ENCODE measurements around the gene ATP6V1A.
A peak's percentile ranks its signal among the peaks of the same experiment; 100 is the strongest.

Gene ATP6V1A

DNA sequence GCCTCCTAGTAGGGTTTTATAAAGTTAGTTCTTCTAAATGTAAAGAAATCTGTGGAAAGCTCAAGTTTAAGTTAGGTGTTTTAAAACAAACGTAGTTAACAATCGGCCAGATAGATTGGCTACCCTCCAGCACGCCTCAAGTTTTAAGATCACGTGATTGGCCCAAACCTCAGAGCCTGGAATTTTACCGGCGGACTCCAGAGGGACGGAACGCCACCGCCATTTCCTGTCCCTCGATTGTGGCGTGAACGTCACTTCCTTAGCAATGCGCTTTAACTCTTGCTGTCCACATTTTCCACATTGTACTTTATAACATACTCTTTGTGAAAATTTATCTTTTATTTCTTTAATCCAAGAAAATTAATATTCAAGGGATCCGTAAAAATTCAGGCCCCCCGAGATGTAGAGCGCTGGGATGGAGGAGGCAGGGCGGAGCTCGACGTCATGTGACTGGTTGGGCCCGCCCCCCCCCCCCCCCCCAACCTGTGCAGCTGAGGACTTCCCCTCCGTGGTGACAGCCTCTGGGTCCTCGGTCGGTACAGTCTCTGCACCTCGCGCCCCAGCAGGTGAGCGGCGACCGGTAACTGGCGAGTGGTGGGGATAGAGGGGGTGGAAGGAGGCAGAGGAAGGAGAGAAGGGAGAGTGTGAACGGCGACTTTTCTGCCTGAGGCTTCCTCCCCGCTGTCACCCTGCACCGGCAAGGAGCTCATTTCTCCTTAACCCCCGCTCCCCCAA, at the start of gene ATP6V1A:
ATP6V1A (plus strand) TSS at position 488 of the 735 bp plus-strand sequence. CDS start 31,719 bp downstream, outside the sequence.
- DNase-seq, result peak; percentile 76

- DNase-seq, result no peak
These were observed 49.2 kb upstream of the ATP6V1A start for GRCh38 chr3:113697500-113698090.

DNA sequence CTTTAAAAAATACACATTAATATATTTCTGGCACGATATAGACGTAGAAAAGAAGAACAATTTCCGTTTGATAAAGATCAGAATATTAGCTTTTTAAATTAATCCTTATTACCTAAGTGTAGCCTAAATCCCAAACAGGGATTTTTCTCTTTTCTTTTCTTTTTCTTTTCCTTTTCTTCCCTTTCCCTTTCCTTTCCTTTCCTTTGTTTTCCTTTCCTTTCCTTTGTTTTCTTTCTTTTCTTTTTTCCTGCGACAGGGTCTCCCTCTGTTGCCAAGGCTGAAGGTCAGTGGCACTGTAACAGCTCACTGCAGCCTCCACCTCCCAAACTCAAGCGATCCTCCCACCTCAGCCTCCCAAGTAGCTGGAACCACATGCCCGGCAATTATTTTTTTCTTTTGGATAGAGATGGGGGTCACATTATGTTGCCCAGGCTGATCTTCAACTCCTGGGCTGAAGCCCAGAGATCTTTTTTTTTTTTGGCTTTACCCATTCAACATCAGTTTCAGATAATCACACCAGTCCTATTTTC, 48.6 kb upstream of the ATP6V1A start:
- no peak for DNase-seq

GRCh38 chr3:113698956-113699355, 47.9 kb upstream of the ATP6V1A start:
- peak; percentile 29 for DNase-seq

DNA sequence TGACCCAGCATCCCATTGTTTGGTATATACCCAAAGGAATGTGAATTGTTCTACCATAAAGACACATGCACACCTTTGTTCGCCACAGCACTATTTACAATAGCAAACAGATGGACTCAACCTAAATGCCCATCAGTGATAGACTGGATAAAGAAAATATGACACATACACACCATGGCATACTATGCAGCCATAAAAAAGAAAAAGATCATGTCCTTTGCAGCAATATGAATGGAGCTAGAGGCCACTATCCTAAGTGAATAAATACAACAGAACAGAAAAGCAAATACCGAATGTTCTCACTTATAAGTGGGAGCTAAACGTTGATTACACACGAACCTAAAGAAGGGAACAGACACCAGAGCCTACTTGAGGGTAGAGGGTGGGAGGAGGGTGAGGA, 39.0 kb upstream of the ATP6V1A start:
- DNase-seq, result no peak

GRCh38 chr3:113712129-113712528, 34.7 kb upstream of the ATP6V1A start:
- DNase-seq, result no peak

GRCh38 chr3:113714702-113715101, 32.1 kb upstream of the ATP6V1A start:
- DNase-seq, result no peak

- DNase-seq, result no peak
These were observed 29.5 kb upstream of the ATP6V1A start for GRCh38 chr3:113717308-113717707.

DNA sequence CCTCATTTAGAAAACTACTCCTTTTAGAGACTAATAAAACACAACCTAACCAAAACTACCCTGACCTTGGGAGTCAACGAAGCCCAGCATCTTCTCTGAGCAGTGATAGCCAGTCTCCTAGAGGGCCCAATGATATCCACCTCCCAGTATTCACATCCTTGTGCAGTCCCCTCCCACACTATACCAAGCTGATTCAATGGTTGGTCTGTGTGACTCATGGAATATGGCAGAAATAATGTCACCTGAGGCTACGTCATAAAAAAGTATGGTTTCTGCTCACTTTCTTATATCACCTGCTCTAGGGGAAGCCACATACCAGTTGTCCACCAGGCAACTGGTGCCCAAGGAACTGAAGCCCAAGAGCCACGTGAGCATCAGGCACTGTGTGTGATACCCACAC, 29.0 kb upstream of the ATP6V1A start:
- no peak for DNase-seq

DNA sequence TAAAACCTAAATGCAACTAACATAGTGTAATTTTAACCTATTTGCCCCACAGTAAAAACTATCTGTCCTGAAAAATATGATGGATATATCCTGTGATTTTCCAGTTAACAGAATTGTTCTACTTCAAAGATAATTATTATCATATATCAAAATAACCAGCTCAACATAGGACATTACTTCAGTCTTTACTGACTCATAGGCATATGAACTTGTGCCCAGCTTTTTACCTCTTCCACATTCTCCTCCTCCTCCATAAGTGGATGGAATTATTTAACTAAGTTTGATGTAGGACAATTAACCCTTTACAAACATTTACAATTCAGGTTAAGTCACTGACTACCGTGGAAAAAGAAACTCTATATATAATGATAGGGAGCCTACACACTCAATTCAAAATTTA, 27.5 kb upstream of the ATP6V1A start:
- DNase-seq, result no peak

DNA sequence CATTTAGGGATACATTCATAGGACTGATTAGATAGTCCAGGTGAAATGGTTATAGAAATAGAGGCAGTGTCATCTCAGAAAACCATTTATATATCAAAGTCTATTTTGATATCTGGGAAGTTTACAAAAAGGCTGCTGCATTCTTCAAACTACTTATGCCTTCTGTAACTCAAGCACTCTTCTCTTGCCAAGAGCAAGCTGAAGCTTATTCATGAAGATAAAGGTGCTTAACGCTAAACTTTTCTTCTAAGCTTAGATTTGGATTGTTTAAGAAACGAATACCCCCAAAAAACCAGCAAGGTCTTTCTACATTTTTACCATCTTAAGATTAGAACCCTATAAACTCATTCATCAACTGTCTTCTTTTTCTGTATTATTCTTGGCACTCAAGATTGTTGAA, 27.1 kb upstream of the ATP6V1A start:
- no peak for DNase-seq

DNA sequence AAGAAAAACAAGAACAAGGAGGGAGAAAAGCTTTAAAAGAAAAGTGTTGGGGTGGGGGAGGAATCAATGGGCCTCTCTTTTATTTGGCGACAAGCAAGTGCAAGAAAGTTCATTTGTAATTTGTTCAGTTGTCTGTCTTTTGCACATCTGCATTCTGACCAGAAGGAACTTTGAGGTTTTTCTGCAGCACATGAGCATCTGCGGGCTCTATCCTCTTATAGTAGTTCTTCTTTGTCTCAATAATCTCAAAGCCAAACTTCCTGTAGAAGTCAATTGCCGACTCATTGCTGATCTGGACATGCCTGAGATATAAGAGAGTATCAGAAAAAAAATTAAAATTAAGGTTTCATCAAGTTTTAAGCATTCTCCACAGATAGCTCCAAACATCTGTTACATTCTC, 25.2 kb upstream of the ATP6V1A start:
- DNase-seq, result no peak

- DNase-seq, result no peak
These were observed 18.2 kb upstream of the ATP6V1A start for GRCh38 chr3:113728661-113729060.

DNA sequence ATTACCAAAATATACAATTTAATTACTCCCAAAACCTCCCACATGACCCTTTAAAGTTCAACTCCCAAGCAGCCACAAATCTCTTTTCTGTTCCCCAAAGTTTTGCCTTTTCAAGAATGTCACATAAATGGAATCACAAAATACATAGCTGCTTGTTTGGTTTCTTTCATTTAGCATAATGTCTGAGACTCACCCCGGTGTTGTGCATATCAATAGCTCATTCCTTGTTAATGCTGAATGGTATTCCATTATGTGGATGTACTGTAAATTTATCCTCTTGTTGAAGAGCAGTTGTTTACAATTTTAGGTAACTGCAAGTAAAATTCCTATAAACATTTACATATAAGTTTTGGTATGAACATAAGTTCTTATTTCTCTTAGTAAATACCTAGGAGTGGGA, 16.3 kb upstream of the ATP6V1A start:
- DNase-seq, result no peak

- no peak for DNase-seq
These were observed 15.1 kb upstream of the ATP6V1A start for GRCh38 chr3:113731694-113732093.

- peak; percentile 36 for DNase-seq
These were observed 10.2 kb upstream of the ATP6V1A start for GRCh38 chr3:113736548-113737089.

GRCh38 chr3:113741086-113741485, 5.7 kb upstream of the ATP6V1A start:
- DNase-seq, result no peak

- no peak for DNase-seq
These were observed 5.2 kb upstream of the ATP6V1A start for GRCh38 chr3:113741620-113742019.

DNA sequence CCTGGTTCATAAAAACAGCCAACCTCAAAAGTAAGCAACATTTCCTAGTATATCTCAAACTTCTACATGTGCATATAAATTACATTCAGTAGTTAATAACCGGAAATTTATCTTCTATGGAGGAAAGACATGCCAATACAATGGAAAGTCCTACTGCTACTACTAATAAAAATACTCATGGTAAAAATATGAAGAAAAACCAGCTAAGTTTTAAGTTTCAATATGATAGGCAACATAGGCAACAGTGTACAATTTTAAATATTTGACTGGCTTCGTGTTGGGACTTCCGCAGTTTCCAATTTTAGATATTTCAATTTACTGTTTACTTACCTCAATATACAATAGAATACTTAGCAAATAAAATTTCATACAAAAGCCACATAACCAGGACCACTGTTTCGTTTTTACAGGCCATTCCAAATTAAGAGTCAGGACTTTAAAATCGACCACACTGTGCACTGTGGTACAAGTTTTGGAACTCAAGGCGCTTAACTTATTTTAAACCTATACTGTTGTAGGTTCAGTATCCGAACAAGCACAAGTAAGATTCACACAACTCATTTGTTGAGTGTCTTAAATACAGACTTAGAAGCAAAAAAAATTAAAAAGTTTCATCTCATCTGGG, 3.7 kb upstream of the ATP6V1A start:
- no peak for DNase-seq

DNA sequence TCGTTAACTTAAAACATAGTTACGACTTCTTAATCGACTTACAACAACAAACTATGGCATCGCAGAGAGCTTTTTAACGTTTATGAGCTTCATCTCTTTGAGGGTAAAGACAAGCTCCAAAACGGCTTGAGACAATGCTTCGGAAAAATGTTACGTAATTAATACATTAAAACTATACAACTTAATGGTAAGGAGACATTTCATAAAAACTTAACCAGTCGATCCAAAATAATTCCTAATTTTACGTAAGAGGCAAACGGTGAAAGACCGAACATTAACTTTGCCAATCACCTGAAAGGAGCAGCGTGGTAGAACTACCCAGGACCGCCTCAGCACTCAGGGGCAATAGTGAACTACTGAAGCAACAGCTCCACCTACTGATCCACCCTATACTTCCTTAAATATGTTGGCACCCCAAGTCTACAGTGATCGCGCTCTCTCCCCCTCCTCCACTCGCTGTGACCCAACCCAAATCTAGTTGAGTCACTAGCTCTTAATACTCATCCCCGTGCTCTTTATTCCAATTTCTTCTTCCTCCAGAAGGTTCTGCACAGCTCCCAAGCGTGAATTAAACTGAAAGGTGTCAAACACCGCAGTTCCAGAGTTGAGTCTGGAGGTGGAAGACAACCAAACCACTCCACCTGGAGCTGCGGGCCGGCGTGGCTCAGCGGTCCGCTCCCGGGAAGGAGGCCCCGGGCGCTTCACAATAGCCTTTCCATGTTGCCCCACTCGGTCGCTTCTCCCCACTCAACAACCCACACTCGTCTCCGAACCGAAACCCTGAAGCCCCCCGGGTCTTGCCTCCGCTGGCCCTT, 1.7 kb upstream of the ATP6V1A start:
- DNase-seq, result peak; percentile 71

GRCh38 chr3:113745756-113746547, 883 bp upstream of the ATP6V1A start, which contains the start of gene NAA50:
TSS of gene NAA50 (minus strand) at chr3:113746249. CDS start at chr3:113745949, 300 bp downstream.
- DNase-seq, result peak; percentile 96

Measured in activated T-cell treated with anti-CD3 and anti-CD28 coated beads, Interleukin-2, amount 50 U/mL, for 1 hour (primary cell).